ENCODE results near the gene TANGO2. TPM values are rescaled to one million over a fixed set of nuclear protein-coding genes. Genes with fewer than 3 reads are reported as not detected.

The TANGO2 gene
- total and polyA plus RNA-seq, 4 donors, result 24.8 to 45.3 (median 36.6) TPM

DNA sequence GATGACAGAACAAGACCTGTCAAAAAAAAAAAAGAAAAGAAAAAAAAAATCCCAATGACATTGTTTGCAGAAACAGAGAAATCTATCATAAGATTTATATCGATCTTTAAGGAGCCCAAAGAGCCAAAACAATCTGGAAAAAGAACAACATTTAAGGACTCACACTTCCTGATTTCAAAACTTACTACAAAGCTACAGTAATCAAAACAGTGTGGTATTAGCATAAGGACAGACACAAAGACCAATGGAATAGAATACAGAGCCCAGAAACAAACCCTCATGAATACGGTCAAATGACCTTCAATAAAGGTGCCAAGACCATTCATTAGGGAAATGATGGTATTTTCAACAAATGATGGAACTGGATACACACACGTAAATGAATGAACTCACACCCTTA lies 16.4 kb upstream of the TANGO2 start:
- ATAC-seq (ENCODE audit: low FRiP score) (no peak), DNase-seq (no peak)
- no peaks in the 10 kb centered on the region for H3K27me3 ChIP-seq (ENCODE audit: control insufficient read depth in 1 of 2, insufficient read depth in 2 of 2, low read length in 1 of 2)
- H3K4me1 ChIP-seq (ENCODE audit: control insufficient read depth in 1 of 2, insufficient read depth in 2 of 2, low read length in 2 of 2), result no peaks in the 10 kb centered on the region
- H3K36me3 ChIP-seq (ENCODE audit: control insufficient read depth in 1 of 2, insufficient read depth in 2 of 2, low read length in 1 of 2), result no peaks in the 10 kb centered on the region
- H3K27ac ChIP-seq (ENCODE audit: low read depth in 1 of 2, low read length in 2 of 2), result no peak overlapping the region
- intact Hi-C loops (cut with DNase I), result no loop called here
- no peak overlapping the region for H3K4me3 ChIP-seq (ENCODE audit: low read length in 2 of 2)
- H3K9me3 ChIP-seq (ENCODE audit: control insufficient read depth, low read length), result no peaks in the 10 kb centered on the region
- WGBS, 2 donors, result 93 to 98% methylated on average over 3 of the region's 3 CpGs

DNA sequence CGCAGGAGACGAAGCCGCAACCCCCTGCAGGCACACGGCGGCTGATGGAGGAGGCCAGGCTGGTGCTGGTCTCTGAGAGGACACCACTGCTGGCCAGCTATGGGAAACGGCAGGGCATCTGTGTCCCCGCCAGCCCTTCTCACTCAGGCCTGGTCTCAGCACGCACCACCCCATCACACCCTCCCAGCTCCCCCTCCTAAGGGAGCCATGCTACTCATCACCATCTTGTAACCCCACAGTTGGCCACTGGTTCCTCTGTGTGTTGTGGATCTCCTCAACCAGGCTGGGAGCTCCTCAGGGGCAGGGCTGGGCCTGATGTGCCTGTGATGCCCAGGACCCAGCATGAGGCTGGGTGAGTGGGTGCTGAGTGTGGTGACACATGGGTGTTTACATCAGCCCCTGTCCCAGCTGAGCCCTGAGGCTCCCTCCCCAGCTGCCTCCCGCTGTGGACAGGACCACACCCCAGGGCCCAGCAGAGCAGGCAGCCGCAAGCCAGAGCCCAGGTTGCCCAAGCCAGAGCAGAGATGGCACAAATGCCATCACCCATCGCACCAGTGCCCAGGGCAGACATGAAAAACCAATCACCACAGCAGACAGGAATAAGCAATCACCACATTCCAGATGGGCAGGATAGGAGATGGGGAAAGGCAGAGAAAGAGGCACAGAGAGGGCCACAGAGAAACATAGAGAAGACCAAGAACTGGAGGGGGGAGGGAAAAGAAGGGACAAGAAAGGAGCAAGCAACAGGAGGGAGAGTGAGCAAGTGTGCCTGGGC lies 12.5 kb upstream of the TANGO2 start:
- H3K4me3 ChIP-seq (ENCODE audit: low read length in 2 of 2), result no peak overlapping the region
- H3K27ac ChIP-seq (ENCODE audit: low read depth in 1 of 2, low read length in 2 of 2), result no peak overlapping the region
- H3K36me3 ChIP-seq (ENCODE audit: control insufficient read depth in 1 of 2, insufficient read depth in 2 of 2, low read length in 1 of 2), result no peaks in the 10 kb centered on the region
- ATAC-seq (ENCODE audit: low FRiP score) (no peak), DNase-seq (peak; percentile 40 to 64)
- H3K9me3 ChIP-seq (ENCODE audit: control insufficient read depth, low read length), result no peaks in the 10 kb centered on the region
- H3K4me1 ChIP-seq (ENCODE audit: control insufficient read depth in 1 of 2, insufficient read depth in 2 of 2, low read length in 2 of 2), result no peaks in the 10 kb centered on the region
- H3K27me3 ChIP-seq (ENCODE audit: control insufficient read depth in 1 of 2, insufficient read depth in 2 of 2, low read length in 1 of 2), result no peaks in the 10 kb centered on the region
- intact Hi-C loops (cut with DNase I), result no loop called here
- WGBS, 2 donors, result 79 to 85% methylated on average over 10 to 11 of the region's 11 CpGs

DNA sequence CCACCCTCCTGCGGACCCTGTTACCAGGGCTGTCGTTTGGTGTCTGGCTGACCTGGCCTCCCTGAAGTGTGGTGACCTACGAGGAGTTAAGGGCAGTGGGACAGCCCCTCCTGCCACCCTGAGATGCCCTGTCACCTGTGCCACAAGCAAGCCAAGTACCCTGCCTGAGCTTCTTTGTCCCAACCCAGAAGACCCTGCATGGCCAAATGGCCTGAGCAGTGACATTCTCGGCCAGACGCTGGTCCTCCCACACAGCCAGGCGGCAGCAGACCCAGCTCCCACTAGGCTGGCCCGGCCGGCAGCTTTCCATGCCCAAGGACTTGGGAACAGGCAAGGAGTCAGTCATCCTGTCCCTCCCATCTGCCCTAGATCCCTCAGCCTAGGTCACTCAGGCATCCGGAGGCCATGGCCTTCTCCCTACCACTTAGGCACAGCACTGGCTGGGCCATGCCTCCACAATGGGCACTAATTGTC lies 11.9 kb upstream of the TANGO2 start:
- H3K36me3 ChIP-seq (ENCODE audit: control insufficient read depth in 1 of 2, insufficient read depth in 2 of 2, low read length in 1 of 2), result no peaks in the 10 kb centered on the region
- DNase-seq (peak; percentile 40 to 64), ATAC-seq (ENCODE audit: low FRiP score) (no peak)
- H3K4me1 ChIP-seq (ENCODE audit: control insufficient read depth in 1 of 2, insufficient read depth in 2 of 2, low read length in 2 of 2), result no peaks in the 10 kb centered on the region
- H3K9me3 ChIP-seq (ENCODE audit: control insufficient read depth, low read length), result no peaks in the 10 kb centered on the region
- WGBS, 2 donors, result 86 to 93% methylated on average over 9 of the region's 9 CpGs
- no peak overlapping the region for H3K4me3 ChIP-seq (ENCODE audit: low read length in 2 of 2)
- no peak overlapping the region for H3K27ac ChIP-seq (ENCODE audit: low read depth in 1 of 2, low read length in 2 of 2)
- intact Hi-C loops (cut with DNase I), result no loop called here
- no peaks in the 10 kb centered on the region for H3K27me3 ChIP-seq (ENCODE audit: control insufficient read depth in 1 of 2, insufficient read depth in 2 of 2, low read length in 1 of 2)

DNA sequence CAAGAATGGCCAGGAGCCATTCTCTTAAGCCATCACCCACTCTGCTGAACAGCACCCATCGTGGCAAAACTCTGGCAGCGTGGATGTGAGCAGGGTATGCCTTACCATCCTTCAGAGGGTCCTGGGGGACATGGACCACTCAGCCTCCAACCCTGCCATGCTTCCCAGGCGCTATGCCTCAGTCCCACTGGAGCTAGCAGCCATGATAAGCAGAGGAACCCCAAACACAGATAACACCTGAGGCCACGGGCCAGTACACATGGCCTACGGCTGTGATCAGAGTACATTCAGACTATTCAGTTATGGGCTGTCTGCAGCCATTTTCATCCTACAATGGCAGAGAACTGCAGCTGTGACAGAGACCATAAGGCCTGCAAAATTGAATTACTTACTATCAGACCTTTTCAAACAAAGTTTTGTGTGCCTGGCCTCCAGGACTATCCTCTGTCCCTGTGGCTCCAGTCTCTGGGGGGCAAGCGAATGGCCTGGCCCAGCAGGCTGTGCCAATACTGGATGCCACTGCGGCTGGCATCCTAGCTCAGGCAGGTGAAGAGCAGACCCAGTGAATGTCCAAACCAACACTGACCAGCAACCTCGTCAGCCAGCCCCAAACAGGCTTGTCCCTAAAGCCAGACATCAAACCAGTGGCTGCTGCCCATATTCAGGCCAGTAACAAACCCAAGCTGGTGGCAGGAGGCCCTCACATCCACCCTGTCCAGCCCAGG lies 11.2 kb upstream of the TANGO2 start:
- Histone ChIP-seq H3K27me3 (ENCODE audit: control insufficient read depth in 1 of 2, insufficient read depth in 2 of 2, low read length in 1 of 2) (no peaks in the 10 kb centered on the region), H3K27ac (ENCODE audit: low read depth in 1 of 2, low read length in 2 of 2) (no peak overlapping the region), H3K4me1 (ENCODE audit: control insufficient read depth in 1 of 2, insufficient read depth in 2 of 2, low read length in 2 of 2) (no peaks in the 10 kb centered on the region), H3K36me3 (ENCODE audit: control insufficient read depth in 1 of 2, insufficient read depth in 2 of 2, low read length in 1 of 2) (no peaks in the 10 kb centered on the region), H3K4me3 (ENCODE audit: low read length in 2 of 2) (no peak overlapping the region), H3K9me3 (ENCODE audit: control insufficient read depth, low read length) (no peaks in the 10 kb centered on the region)
- DNase-seq (peak; percentile 12 to 58), ATAC-seq (ENCODE audit: low FRiP score) (no peak)
- intact Hi-C loops (cut with DNase I), result no loop called here
- WGBS, 2 donors, result 91 to 95% methylated on average over 8 of the region's 8 CpGs

DNA sequence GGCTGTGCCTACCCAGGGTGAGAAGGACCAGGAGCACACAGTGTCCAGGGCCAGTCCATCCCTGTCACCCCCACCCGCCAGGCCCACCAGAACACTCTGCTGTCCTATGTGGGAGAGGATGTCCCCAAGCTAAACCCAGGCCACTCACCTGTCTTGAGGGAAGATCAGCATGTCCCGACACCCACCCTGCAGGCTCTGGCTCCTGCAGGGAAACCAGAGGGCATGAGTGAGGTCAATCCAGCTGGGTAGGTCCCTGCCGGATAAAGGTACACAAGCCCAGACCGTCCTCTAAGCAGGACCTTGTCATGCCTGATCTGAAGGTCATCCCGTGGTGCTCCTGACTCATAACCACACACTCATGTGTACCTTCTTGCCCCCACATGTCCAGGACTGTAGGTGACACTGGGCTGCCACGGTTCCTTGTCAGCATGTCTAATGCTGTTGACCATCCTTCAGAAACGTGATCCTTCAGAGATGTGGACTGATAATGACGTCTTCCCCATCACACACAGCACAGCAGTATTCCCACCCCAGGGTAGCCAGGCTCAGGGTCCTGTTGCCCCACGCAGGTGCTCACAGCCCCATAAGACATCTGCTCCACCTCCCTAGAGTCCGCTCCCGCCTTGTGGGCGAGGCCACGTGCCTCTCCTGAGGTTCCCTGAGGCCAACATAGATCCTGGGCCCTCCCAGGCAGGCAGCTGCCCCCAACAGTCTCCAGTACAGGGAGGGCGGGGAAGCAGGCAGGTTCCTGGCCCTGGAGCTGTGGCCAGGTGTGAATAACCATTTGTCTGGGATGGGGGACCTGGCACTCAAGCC lies 10.4 kb upstream of the TANGO2 start:
- Histone ChIP-seq H3K27me3 (ENCODE audit: control insufficient read depth in 1 of 2, insufficient read depth in 2 of 2, low read length in 1 of 2) (no peaks in the 10 kb centered on the region), H3K4me3 (ENCODE audit: low read length in 2 of 2) (no peak overlapping the region), H3K27ac (ENCODE audit: low read depth in 1 of 2, low read length in 2 of 2) (no peak overlapping the region), H3K9me3 (ENCODE audit: control insufficient read depth, low read length) (no peaks in the 10 kb centered on the region), H3K4me1 (ENCODE audit: control insufficient read depth in 1 of 2, insufficient read depth in 2 of 2, low read length in 2 of 2) (no peaks in the 10 kb centered on the region), H3K36me3 (ENCODE audit: control insufficient read depth in 1 of 2, insufficient read depth in 2 of 2, low read length in 1 of 2) (no peaks in the 10 kb centered on the region)
- ATAC-seq (ENCODE audit: low FRiP score) (no peak), DNase-seq (peak; percentile 29 to 67)
- 86 to 90% methylated on average over 14 of the region's 14 CpGs for WGBS, 2 donors
- intact Hi-C loops (cut with DNase I), result no loop called here

DNA sequence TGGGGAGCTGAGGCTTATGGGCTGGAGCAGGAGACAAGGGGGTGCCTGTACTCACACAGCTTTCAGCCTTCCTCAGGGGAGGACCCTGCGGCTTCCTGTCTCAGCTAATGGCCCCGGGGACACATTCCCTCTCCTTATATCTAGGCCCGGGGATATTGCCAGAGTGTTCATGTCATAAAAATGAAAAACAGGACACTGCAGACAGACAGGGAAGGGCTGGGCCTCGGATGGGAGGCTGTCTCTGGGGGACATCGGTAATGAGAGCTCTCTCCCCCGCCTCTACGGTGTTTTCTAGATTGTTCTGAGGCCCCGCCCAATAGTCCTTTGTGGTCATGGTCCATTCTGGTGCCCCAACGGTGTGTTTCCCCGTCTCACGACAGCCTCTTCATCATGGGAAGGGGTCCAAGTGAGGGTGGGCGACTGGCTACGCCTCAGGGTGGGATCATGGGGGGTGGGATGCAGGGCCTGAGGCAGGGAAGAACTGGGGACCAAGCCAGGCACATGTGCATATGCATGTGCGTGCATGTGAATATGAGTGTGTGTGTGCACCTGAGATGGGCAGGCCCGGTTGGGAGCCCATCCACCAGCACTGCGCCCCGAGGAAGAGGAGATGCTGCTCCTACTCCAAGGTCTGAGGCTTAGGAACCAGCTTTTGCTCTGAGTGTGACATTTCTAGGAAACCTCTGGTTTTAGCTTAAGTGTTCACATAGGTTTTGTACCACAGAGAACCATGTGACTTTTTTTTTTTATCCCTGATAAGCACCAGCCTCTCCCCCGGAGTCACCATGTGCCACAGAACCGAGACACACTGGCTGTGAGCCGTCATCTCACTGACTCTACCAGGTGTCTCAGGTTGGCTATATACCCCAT lies 9.6 kb upstream of the TANGO2 start:
- DNase-seq (peak in 1 of 2 donors; percentile 30), ATAC-seq (ENCODE audit: low FRiP score) (no peak)
- Histone ChIP-seq H3K27ac (ENCODE audit: low read depth in 1 of 2, low read length in 2 of 2) (no peak overlapping the region), H3K4me3 (ENCODE audit: low read length in 2 of 2) (no peak overlapping the region), H3K9me3 (ENCODE audit: control insufficient read depth, low read length) (no peaks in the 10 kb centered on the region), H3K4me1 (ENCODE audit: control insufficient read depth in 1 of 2, insufficient read depth in 2 of 2, low read length in 2 of 2) (no peaks in the 10 kb centered on the region), H3K36me3 (ENCODE audit: control insufficient read depth in 1 of 2, insufficient read depth in 2 of 2, low read length in 1 of 2) (no peaks in the 10 kb centered on the region), H3K27me3 (ENCODE audit: control insufficient read depth in 1 of 2, insufficient read depth in 2 of 2, low read length in 1 of 2) (no peaks in the 10 kb centered on the region)
- 83 to 84% methylated on average over 20 of the region's 20 CpGs for WGBS, 2 donors
- intact Hi-C loops (cut with DNase I), result no loop called here

DNA sequence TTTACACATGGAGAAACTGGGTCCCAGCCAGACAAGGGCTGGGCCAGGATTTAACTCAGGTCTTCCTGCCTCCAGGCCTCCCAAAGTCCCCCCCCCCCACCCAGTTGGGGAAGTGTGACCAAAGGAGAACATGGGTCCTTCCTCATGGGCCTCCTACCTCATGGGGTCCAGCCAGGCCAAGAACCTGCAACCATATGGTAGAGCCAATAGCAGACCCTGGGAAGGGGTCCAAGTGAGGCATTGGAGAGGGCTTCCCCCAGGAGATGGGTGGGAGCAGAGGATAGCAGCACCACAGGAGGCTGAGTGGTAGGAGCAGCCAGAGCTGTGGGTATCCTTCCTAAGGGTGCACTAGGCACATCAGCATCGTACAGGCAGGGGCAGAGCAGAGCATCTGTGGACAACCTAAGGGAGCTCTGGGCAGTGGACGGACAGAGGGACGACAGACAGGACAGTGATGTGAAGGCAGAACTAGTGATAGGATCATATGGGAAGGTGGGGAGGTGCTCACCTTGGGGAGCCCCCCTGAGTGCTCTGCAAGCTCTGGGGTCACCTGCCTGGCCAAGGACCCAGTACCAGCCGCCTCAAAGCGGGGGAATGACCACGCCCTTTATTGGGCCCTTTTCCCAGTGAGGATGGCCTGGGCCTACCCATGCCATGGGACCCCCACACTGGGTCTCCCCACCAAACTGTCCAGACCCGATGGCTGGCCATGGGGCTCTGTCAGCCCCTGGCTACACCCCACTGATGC lies 8.7 kb upstream of the TANGO2 start:
- intact Hi-C loops (cut with DNase I), result no loop called here
- ATAC-seq (ENCODE audit: low FRiP score), result no peak
- Histone ChIP-seq H3K4me3 (ENCODE audit: low read length in 2 of 2) (no peak overlapping the region), H3K27me3 (ENCODE audit: control insufficient read depth in 1 of 2, insufficient read depth in 2 of 2, low read length in 1 of 2) (no peaks in the 10 kb centered on the region), H3K27ac (ENCODE audit: low read depth in 1 of 2, low read length in 2 of 2) (no peak overlapping the region), H3K9me3 (ENCODE audit: control insufficient read depth, low read length) (no peaks in the 10 kb centered on the region), H3K36me3 (ENCODE audit: control insufficient read depth in 1 of 2, insufficient read depth in 2 of 2, low read length in 1 of 2) (no peaks in the 10 kb centered on the region), H3K4me1 (ENCODE audit: control insufficient read depth in 1 of 2, insufficient read depth in 2 of 2, low read length in 2 of 2) (no peaks in the 10 kb centered on the region)
- 93 to 95% methylated on average over 7 of the region's 7 CpGs for WGBS, 2 donors
- DNase-seq, result peak in 1 of 2 donors; percentile 29
